Endometrium (tissue), 2 donors: ENCODE results near the gene SPATA18.
A peak's percentile ranks its signal among the peaks of the same experiment; 100 is the strongest.

Source experiments
- FAIRE-seq: peaks from 2 replicates; lab custom pipeline; 2012; peaks lifted over from hg19 to GRCh38; lab: Jason Lieb, UNC
- donor health status: control.
- donor health status: control.

Gene SPATA18

GRCh38 chr4:52051213-52051614 is at the start of gene SPATA18:
Gene SPATA18 (plus strand): TSS chr4:52051304. CDS start chr4:52051705, 401 bp downstream.
- no peak for FAIRE-seq

GRCh38 chr4:52001616-52002015 is 49.5 kb upstream of the SPATA18 start:
- FAIRE-seq = no peak

GRCh38 chr4:52004414-52004813 is 46.7 kb upstream of the SPATA18 start:
- FAIRE-seq = no peak

GRCh38 chr4:52005604-52006273 is 45.4 kb upstream of the SPATA18 start:
- no peak for FAIRE-seq

GRCh38 chr4:52006887-52007286 is 44.2 kb upstream of the SPATA18 start:
- FAIRE-seq = no peak

- no peak for FAIRE-seq
These were observed 40.1 kb upstream of the SPATA18 start for GRCh38 chr4:52010986-52011385.

GRCh38 chr4:52012651-52013050 is 38.5 kb upstream of the SPATA18 start:
- no peak for FAIRE-seq

GRCh38 chr4:52014903-52015302 is 36.2 kb upstream of the SPATA18 start:
- FAIRE-seq = no peak

GRCh38 chr4:52015366-52015765 is 35.7 kb upstream of the SPATA18 start:
- no peak for FAIRE-seq

- FAIRE-seq = no peak
These were observed 34.1 kb upstream of the SPATA18 start for GRCh38 chr4:52016981-52017380.

- FAIRE-seq = no peak
These were observed 33.3 kb upstream of the SPATA18 start for GRCh38 chr4:52017814-52018213.

GRCh38 chr4:52019936-52020657 is 31.0 kb upstream of the SPATA18 start, which contains the start of gene LRRC66:
Gene LRRC66 (minus strand): TSS chr4:52020363. CDS start chr4:52017613, 2,750 bp downstream.
- no peak for FAIRE-seq

- peak; percentile 18 for FAIRE-seq
These were observed 22.1 kb upstream of the SPATA18 start for GRCh38 chr4:52028970-52029369.

- FAIRE-seq = no peak
These were observed 19.1 kb upstream of the SPATA18 start for GRCh38 chr4:52032005-52032404.

GRCh38 chr4:52035190-52035589 is 15.9 kb upstream of the SPATA18 start:
- FAIRE-seq = no peak

- no peak for FAIRE-seq
These were observed 14.1 kb upstream of the SPATA18 start for GRCh38 chr4:52036886-52037530.

GRCh38 chr4:52037689-52038102 is 13.4 kb upstream of the SPATA18 start:
- FAIRE-seq = no peak

GRCh38 chr4:52038103-52038912 is 12.8 kb upstream of the SPATA18 start, which contains the start of gene SGCB:
Gene SGCB (minus strand): TSS chr4:52038299. CDS start chr4:52038259, 40 bp downstream.
- FAIRE-seq = no peak

- FAIRE-seq = no peak
These were observed 6.1 kb upstream of the SPATA18 start for GRCh38 chr4:52045028-52045427.

GRCh38 chr4:52049266-52049665 is 1.8 kb upstream of the SPATA18 start:
- no peak for FAIRE-seq

- FAIRE-seq = no peak
These were observed 741 bp downstream of the SPATA18 start for GRCh38 chr4:52051615-52052474.
